ENCODE measurements around the gene ORC2.
"Not testable (repeated sequence)": the region's sequence is repeated elsewhere in the genome, so short reads cannot be mapped to it uniquely, and the experiment has no call there.

The ORC2 gene

DNA sequence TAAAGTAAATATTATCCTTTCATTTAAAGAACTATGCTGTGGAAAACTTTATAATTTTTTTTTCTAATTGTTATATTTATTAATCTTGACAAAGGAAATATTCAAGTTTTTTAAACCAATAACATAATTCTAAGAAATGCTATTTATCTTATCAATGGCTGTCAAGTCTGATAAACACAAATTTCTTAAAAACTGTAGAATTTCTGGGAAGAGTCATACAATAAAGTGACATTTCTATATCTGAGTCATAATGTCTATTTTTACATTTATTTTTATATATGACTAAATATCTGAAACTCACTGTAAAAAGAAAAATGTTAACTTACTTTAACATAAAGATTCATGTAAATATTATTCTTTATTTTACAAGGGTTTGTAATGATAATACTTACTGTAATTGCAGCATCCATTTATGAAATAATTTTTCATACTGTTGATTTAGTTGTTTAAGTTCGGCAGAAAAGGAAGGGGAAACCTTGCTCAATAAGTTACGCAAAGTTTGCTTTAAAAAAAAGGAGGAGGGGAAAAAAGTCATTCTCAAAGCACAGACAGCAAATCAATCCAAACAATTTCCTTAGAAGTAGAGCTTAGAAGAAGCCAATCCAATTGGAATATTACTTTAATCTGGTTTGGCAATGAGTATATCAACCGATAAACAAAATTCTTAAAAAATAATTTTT, 32.4 kb downstream of the ORC2 start:
- no peak for DNase-seq (ENCODE audit: low spot score)

DNA sequence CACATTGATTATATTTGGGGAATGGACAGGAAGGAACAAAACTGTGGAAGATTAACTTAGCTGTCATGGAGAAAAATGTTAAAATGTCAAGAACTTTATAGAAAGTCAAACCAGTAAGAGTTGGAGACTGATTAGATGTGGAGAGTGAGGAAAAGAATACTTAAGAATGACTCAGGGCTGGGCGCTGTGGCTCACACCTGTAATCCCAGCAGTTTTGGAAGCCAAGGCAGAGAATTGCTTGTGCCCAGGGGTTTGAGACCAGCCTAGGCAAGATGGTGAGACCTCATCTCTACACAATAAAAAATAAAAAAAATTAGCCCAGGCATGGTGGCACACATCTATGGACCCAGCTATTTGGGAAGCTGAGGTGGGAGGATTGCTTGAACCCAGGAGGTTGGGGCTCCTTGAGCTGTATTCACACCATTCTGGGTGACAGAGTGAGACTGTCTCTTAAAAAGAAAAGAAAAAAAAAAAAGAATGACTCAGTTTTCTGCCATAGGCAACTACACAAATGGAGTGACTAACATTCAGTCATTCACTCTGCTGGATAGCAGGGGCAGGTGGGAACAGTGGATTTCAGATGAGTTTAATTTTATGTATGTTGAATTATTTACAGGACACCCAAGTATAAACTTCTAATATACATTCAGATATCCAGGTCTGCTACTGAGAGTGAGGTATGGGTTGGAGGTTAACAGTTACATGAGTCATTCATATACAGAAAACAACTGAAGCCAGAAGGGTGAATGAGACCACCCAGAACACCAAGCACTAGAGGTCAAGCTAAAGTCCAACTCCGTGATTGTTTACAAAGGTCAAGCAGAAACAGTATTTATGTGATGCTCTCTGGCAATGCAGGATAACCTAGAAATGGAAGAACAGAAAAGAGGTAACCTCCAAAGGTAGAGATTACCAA, 33.9 kb downstream of the ORC2 start:
- DNase-seq (ENCODE audit: low spot score) = no peak

GRCh38 chr2:200922439-200922838, 41.0 kb downstream of the ORC2 start:
- DNase-seq (ENCODE audit: low spot score) = no peak

DNA sequence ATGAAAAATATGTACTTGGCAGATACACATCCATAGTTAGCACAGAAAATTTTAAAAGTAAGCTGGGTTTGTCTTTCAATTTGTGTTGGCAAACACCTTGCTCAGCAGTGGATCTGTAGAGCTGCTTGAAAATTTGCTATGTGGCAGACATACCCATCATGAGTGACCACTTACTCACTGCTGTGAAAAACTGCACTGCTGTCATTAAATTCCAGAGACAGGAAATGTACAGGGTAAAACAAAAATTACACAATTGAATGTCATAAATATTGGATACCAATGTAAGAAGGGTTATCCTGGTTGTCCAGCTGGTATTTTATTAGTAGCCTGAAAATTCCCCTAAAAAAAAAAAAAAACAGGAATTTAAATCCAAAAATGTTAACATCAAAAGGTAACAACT, 49.8 kb downstream of the ORC2 start:
- no peak for DNase-seq (ENCODE audit: low spot score)

GRCh38 chr2:200909958-200910357, 53.5 kb downstream of the ORC2 start:
- DNase-seq (ENCODE audit: low spot score) = no peak

DNA sequence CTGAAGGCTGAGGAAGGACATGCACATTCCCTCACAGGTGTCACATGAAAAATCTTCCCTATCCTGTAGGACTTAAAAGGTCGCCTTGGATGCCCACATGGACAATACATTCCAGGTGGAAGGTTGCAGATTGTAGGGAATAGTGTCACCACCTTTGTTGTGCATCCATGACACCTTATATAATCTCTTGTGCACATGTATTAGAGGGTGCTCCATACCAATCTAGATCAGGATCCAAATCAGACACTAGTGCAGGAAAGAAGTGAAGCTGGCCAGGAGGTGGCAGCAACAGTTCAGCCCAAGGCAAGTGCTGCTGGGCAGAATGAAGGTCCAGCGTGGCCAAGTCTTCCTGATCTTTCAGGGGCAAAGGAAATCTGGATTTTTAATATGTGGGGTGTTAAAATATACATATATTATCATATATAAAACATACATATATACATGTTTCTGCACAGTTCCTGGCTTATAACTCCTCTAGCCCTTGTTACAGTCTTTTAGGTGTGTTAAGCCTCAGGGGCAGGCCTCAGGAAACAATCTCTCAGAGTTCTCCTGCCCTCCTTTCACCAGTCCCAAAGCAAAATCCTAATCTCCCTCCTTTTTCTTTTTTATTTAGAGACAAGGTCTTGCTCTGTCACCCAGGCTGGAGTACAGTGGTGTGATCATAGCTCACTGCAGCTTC, 57.7 kb downstream of the ORC2 start:
- peak; percentile 49 for DNase-seq (ENCODE audit: low spot score)

GRCh38 chr2:200901459-200902072, 61.9 kb downstream of the ORC2 start:
- peak; percentile 94 for DNase-seq (ENCODE audit: low spot score)

- DNase-seq (ENCODE audit: low spot score) = no peak
Measured at GRCh38 chr2:200899482-200899881, 64.0 kb downstream of the ORC2 start.

DNA sequence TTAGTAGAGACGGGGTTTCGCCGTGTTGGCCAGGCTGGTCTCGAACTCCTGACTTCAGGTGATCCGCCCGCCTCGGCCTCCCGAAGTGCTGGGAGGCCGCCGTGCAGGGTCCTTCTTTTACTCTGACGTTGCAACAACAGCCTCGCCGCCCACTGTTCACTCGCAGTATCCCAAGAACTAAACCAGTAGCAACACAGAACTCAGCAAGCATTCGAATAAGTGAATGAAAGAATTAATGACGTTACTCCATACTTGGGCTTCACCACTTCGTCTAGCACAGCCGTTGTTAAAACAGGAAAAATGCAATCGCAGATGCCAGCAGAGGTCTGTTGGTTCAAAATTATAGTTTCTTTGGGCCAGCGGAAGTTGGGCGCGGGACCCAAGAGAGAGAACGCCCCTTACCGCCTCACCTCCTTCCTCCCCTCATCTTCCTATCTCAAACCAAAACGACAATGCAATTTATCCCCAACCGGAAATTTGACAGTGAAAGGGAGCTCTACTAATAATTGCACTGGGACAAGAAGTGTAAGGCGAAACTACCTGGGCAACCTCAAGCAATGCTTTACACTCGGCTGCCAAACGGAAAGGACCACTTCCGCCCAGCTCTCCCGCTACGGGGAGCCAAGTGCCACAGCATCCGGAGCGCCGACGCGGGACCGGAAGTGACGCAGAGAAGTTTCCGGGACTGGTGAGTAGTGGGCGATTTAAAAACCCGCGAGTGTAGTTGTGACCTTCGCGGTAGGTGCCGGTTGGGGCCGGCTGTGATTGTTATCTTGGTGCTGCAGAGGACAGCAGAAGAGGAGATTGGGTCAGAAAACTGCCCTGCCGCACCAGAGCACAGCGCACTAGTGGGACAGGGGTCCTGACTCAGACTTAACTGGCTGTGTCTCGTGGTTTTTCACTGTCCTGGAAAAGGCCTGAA, 74.5 kb downstream of the ORC2 start, which contains the start of the genes NIF3L1 and PPIL3:
TSS of gene NIF3L1 (plus strand) at position 668 of the 922 bp plus-strand sequence. CDS start 2,573 bp downstream, outside the sequence.
TSS of gene PPIL3 (minus strand) at position 374 of the 922 bp plus-strand sequence. CDS start 1,462 bp downstream, outside the sequence.
- DNase-seq (ENCODE audit: low spot score) = peak; percentile 95

- DNase-seq (ENCODE audit: low spot score) = not testable (repeated sequence)
Measured at GRCh38 chr2:200881715-200882249, 81.7 kb downstream of the ORC2 start.

GRCh38 chr2:200878289-200878880, 85.1 kb downstream of the ORC2 start:
- DNase-seq (ENCODE audit: low spot score) = no peak

DNA sequence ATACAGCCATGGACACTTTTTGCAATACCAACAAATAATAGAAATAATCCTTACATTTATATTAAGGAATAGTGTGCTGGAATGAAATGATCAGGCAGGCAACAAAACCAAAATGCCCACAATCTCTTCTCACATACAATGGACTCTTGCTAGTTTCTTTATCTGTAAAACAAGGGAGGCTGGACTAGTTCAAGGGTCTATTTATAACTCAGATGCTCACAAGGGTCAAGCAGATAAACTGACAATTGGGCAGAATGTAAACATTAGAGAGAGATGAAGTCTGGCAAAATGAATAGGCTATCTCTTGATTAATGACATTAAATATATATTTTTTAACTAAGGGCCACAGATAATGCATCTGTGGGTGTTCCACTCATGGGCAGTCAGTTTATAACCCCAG, 86.0 kb downstream of the ORC2 start:
- no peak for DNase-seq (ENCODE audit: low spot score)

GRCh38 chr2:200873560-200873959, 89.9 kb downstream of the ORC2 start:
- no peak for DNase-seq (ENCODE audit: low spot score)

DNA sequence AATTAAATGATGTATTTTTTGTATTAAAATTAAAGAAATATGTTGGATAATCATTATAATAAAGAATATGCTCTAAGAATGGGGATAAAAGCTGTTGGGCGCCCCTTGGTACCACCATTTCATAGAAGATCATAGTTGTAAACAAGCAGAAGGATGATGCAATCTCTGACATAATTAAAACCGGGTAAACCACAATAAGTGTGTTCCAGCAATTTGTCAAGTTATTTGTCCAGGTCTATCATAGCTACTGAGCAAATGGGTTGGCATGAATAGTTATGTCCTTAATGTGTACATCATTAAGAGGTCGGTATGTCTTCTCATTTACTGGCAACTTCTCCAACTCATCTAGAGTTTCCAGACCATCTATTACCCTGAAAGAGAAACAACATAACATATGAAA, 92.3 kb downstream of the ORC2 start:
- DNase-seq (ENCODE audit: low spot score) = no peak

- DNase-seq (ENCODE audit: low spot score) = no peak
Measured at GRCh38 chr2:200869014-200869413, 94.4 kb downstream of the ORC2 start.

DNA sequence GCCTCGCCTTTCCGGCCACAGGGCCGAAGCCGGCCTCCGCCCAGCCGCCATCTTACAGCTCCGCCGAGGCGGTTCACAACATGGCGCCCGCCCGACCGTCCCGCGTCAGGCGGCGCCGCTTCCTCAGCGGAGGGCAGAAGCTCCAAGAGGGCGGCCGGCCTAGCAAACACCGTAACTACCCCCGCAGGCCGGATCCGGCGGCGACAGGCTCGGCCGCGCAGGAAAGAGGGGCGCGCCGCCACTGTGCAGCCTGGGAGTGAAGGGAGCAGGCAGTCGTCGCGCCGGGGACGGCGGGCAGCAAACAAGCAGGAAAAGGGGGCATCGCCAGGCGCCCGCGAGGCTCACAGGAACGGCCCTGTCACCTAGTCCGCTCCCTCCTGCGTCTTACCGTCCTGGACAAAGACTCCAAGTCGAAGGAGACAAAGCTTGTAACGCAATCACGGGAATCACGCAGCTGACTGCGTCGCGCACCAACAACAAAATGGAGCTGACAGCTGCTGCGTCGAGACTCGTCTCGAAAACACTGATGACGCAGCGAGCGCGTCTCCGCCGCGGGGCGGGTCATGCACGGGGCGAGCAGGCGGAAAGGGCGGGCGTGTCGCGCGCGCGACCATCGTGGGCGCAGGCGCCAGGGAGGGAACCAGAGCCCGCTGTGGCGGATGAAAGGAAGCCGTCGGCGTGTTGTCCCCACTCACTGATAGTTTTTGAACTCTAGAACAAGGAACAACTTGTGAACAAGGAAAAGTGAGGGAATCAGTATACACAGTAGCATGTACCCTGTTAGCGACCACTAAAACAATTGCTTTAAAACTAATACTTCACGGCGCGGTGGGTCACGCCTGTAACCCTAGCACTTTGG, 99.1 kb downstream of the ORC2 start, which contains the start of gene CLK1:
TSS of gene CLK1 (minus strand) at position 483 of the 859 bp plus-strand sequence. CDS start 2,796 bp downstream, outside the sequence.
- peak; percentile 92 for DNase-seq (ENCODE audit: low spot score)

DNA sequence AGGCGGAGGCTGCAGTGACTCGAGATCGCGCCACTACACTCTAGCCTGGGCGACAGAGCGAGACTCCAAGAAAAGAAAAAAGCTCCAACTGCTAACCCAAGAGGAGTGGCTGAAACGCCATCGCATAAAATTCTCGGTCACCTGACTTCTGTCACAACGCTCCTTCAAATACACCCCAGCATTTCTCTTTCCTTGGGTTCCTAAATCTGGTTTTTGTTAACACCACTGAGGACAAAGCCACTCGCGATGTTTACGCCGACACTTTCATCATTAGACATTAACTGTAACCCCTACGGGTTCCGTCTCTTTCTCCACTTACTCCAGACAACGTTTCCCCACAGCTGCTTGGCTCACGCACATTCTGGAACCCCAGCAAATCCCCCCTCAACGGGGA, 99.7 kb downstream of the ORC2 start:
- DNase-seq (ENCODE audit: low spot score) = no peak

- DNase-seq (ENCODE audit: low spot score) = no peak
Measured at GRCh38 chr2:200862532-200863000, 100.9 kb downstream of the ORC2 start.

GRCh38 chr2:200861617-200862155, 101.8 kb downstream of the ORC2 start:
- DNase-seq (ENCODE audit: low spot score) = no peak

All from COLO829 (cell line).